ENCODE results near the gene VSIG10. TPM values are rescaled to one million over a fixed set of nuclear protein-coding genes. Genes with fewer than 3 reads are reported as not detected.

VSIG10 gene
- total RNA-seq, 6 experiments from 2014 or later: 13.1 to 31.3 (median 20.1) TPM

DNA sequence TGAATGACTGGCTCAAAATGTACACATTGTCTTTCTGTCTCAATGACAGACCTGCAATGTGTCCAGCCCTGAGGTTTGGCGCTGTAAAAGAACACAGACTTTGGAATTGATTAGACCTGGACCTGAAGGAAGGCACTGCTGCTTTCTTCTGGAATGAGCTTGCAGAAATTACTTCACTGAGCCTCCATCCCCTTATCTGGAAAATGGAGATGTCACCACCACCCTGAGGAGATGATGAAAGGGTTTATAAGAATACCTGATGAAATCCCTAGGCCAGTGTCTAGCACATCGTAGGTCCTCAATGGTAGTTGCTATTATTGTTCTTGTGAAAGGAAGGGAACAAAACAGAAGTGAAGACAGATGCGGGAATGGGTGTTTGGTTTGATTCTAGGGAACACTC is 33.2 kb downstream of the VSIG10 start:
- no peak overlapping the region for H3K27ac ChIP-seq
- no peak for TF ChIP-seq POLR2A (IDR thresholded peaks at IDR 0.05)
- TF ChIP-seq, protein P1, sequence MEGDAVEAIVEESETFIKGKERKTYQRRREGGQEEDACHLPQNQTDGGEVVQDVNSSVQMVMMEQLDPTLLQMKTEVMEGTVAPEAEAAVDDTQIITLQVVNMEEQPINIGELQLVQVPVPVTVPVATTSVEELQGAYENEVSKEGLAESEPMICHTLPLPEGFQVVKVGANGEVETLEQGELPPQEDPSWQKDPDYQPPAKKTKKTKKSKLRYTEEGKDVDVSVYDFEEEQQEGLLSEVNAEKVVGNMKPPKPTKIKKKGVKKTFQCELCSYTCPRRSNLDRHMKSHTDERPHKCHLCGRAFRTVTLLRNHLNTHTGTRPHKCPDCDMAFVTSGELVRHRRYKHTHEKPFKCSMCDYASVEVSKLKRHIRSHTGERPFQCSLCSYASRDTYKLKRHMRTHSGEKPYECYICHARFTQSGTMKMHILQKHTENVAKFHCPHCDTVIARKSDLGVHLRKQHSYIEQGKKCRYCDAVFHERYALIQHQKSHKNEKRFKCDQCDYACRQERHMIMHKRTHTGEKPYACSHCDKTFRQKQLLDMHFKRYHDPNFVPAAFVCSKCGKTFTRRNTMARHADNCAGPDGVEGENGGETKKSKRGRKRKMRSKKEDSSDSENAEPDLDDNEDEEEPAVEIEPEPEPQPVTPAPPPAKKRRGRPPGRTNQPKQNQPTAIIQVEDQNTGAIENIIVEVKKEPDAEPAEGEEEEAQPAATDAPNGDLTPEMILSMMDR (IDR thresholded peaks at IDR 0.05): no peak
- 96% methylated on average over 3 of the region's 3 CpGs for WGBS (ENCODE audit: insufficient coverage, low coverage, low lambda C conversion rate, missing lambda C conversion rate)
- no peaks in the 10 kb centered on the region for H3K27me3 ChIP-seq
- no peaks in the 10 kb centered on the region for H3K4me1 ChIP-seq
- DNase-seq (no peak), ATAC-seq (no peak)
- H3K36me3 ChIP-seq: no peaks in the 10 kb centered on the region
- H3K9me3 ChIP-seq: no peaks in the 10 kb centered on the region
- H3K4me3 ChIP-seq: no peak overlapping the region
- intact Hi-C loops (cut with DNase I): no loop called here

DNA sequence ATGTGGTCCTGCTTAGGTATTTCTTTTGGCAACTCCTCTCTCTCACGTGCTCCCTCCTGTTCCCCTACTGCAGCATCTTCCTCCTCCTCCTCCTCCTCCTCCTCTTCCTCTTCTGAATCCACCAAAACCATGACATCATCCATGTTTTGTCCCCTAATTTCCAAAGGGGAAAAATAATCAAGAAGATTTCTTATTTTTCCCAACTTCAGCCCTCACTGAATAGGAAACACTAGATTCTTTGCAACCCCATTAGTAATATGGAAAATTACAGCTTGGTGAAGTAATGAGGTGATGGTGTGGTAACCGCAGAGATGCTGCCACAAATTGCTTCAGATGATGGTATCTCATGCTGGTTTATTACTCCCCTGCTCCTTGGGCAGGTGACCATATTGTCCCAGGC is 35.4 kb downstream of the VSIG10 start:
- Histone ChIP-seq H3K36me3 (no peaks in the 10 kb centered on the region), H3K4me3 (no peak overlapping the region), H3K27me3 (no peaks in the 10 kb centered on the region), H3K27ac (no peak overlapping the region), H3K4me1 (peaks cover 0 to 9% (median 6%) of the 10 kb centered on the region in 4 donors), H3K9me3 (no peaks in the 10 kb centered on the region)
- TF ChIP-seq, protein P1 (IDR thresholded peaks at IDR 0.05): no peak
- no peak for TF ChIP-seq POLR2A (IDR thresholded peaks at IDR 0.05)
- 90% methylated on average over 2 of the region's 2 CpGs for WGBS (ENCODE audit: insufficient coverage, low coverage, low lambda C conversion rate, missing lambda C conversion rate)
- no peak for DNase-seq
- intact Hi-C loops (cut with DNase I): no loop called here
- no peak for ATAC-seq

DNA sequence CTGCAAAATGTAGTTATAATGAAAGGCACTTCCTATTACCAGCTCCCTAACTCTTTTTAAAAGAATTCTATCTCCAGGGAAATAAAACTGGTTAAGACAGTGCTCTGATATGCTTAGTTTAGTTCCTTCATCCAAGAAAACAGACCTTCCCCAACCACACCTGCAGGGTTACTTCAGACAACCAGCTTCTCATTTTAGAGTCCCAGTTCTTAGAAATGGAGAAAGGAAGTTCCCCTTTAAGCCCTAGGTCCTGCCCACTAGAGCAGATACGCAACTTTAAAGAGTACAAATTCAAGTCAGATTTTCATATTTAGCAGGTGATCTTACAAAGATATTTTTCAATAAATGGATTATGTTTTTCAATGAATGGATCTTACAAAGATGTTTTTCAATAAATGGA is 38.4 kb downstream of the VSIG10 start:
- Histone ChIP-seq H3K4me1 (peaks cover 0 to 16% (median 7%) of the 10 kb centered on the region in 4 donors), H3K36me3 (no peaks in the 10 kb centered on the region), H3K4me3 (no peak overlapping the region), H3K27me3 (no peaks in the 10 kb centered on the region), H3K27ac (no peak overlapping the region), H3K9me3 (no peaks in the 10 kb centered on the region)
- TF ChIP-seq, protein P1 (IDR thresholded peaks at IDR 0.05): no peak
- TF ChIP-seq POLR2A (IDR thresholded peaks at IDR 0.05): no peak
- ATAC-seq (no peak), DNase-seq (no peak)
- WGBS (ENCODE audit: insufficient coverage, low coverage, low lambda C conversion rate, missing lambda C conversion rate): 33% methylated on average over 1 of the region's 1 CpG
- intact Hi-C loops (cut with DNase I): no loop called here

DNA sequence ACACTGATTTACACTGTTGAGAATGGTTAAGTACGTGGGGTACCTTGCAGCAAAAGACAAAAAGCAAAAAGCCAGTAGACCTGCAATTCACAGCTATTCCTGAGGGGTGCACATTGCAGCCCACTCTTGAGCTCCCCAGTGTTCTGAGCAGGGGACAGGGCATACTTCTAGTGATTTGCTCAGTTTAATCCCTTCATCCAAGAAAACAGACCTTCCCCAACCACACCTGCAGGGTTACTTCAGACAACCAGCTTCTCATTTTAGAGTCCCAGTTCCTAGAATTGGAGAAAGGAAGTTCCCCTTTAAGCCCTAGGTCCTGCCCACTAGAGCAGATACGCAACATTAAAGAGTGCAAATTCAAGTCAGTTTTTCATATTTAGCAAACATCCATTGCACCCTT is 39.2 kb downstream of the VSIG10 start:
- Histone ChIP-seq H3K36me3 (no peaks in the 10 kb centered on the region), H3K27ac (peak overlapping the region in 1 of 3 donors; percentile 43), H3K4me3 (no peak overlapping the region), H3K27me3 (no peaks in the 10 kb centered on the region), H3K4me1 (peaks cover 0 to 21% (median 7%) of the 10 kb centered on the region in 4 donors), H3K9me3 (no peaks in the 10 kb centered on the region)
- DNase-seq (no peak), ATAC-seq (no peak)
- TF ChIP-seq POLR2A (IDR thresholded peaks at IDR 0.05): no peak
- TF ChIP-seq, protein P1 (IDR thresholded peaks at IDR 0.05): no peak
- 59% methylated on average over 2 of the region's 2 CpGs for WGBS (ENCODE audit: insufficient coverage, low coverage, low lambda C conversion rate, missing lambda C conversion rate)
- intact Hi-C loops (cut with DNase I): no loop called here

All from right lobe of liver (tissue), 6 donors.